Suprapubic skin (tissue), 4 donors: Measurements from ENCODE around the gene LGALS4.
"Not testable (repeated sequence)": the region's sequence is repeated elsewhere in the genome, so short reads cannot be mapped to it uniquely, and the experiment has no call there.

Experiments
- POLR2A ChIP-seq, 2 donors: fragments of 450-650 bp; IDR thresholded peaks; one replicate each; pipeline ENCODE4 v1.6.1; 2017; ENCODE audit warnings: antibody characterized with exemption in 2 of 2, mild to moderate bottlenecking in 2 of 2, moderate library complexity in 2 of 2
- POLR2AphosphoS5 ChIP-seq, 3 donors: sonication (generic); formaldehyde crosslinking; IDR thresholded peaks; one replicate each; pipeline ENCODE4 v1.6.1; 2017; ENCODE audit warnings: antibody characterized with exemption in 3 of 3
- TF ChIP-seq, protein P1 (sequence below), 2 donors: fragments of 200-600 bp in 1 of 2; fragments of 450-650 bp in 1 of 2; sonication (generic) in 1 of 2; IDR thresholded peaks; one replicate each; pipeline ENCODE4 v1.5.1; 2016 to 2019; ENCODE audit warnings: antibody characterized with exemption in 2 of 2, mild to moderate bottlenecking in 1 of 2, moderate library complexity in 1 of 2

DNA sequence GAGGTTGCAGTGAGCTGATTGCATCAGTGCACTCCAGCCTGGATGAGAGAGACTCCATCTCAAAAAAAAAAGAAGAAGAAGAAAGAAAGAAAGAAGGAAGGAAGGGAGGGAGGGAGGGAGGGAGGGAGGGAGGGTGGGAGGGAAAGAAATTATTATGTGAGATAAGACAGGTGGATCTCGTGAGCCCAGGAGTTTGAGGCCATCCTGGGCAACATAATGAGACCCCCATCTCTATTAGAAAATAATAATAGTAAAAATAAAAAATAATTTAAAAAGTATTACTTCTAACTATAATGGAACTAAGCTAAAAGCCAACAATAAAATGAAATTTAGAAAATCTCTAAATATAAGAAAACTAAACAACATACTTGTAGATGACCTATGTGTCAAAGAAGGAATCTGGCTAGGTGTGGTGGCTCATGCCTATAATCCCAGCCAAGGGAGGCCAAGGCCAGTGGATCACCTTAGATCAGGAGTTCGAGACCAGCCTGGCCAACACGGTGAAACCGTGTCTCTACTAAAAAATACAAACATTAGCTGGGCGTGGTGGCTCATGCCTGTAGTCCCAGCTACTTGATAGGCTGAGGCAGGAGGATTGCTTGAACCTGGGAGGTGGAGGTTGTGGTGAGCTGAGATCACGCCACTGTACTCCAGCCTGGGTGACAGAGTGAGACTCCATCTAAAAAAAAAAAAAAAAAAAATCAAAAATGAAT lies 51.8 kb downstream of the LGALS4 start:
- TF ChIP-seq, protein P1, sequence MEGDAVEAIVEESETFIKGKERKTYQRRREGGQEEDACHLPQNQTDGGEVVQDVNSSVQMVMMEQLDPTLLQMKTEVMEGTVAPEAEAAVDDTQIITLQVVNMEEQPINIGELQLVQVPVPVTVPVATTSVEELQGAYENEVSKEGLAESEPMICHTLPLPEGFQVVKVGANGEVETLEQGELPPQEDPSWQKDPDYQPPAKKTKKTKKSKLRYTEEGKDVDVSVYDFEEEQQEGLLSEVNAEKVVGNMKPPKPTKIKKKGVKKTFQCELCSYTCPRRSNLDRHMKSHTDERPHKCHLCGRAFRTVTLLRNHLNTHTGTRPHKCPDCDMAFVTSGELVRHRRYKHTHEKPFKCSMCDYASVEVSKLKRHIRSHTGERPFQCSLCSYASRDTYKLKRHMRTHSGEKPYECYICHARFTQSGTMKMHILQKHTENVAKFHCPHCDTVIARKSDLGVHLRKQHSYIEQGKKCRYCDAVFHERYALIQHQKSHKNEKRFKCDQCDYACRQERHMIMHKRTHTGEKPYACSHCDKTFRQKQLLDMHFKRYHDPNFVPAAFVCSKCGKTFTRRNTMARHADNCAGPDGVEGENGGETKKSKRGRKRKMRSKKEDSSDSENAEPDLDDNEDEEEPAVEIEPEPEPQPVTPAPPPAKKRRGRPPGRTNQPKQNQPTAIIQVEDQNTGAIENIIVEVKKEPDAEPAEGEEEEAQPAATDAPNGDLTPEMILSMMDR (IDR thresholded peaks at IDR 0.05), result not testable (repeated sequence)
- not testable (repeated sequence) for TF ChIP-seq POLR2AphosphoS5, POLR2A (IDR thresholded peaks at IDR 0.05)
